Endothelial cell of hepatic sinusoid (primary cell): Measurements from ENCODE around the gene CABLES1.

Experiments used
- in situ Hi-C: cut with HindIII; loops from 2 replicates; pipeline ENCODE4 v1.10.0; 2017; ENCODE audit warnings: low sequenced_read_pairs

CABLES1 gene

DNA sequence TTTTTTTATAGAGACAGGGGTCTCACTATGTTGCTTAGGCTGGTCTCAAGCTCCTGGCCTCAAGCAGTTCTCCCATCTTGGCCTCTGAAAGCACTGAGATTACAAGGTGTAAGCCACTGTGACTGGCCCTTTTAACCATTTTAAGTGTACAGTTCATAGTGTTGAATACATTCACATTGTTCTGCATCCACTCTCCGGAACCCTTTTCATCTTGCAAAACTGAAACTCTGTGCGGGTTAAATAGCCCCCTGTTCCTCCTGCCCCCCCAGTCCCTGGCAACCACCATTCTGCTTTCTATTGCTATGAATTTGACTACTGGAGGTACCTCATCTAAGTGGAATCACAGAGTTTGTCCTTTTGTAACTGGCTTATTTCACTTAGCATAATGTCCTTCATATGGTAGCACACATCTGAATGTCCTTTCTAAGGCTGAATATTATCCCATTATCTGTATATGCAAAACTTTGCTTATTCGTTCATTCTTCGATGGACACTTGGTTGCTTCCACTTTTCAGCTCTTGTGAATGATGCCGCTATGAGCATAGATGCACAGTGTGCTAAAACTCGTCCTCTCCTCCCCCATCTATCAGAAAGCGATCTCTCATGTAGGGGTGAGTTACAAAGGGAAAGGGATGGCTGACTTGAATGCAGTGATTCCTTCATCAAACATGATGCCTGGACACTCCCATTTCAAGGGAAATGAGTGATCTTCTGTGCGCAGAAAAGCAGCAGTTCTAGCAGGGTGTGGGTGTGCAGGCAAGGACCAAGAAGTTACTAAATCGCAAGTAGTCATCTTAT is 30.2 kb downstream of the CABLES1 start:
- in situ Hi-C loops = no loop called here

DNA sequence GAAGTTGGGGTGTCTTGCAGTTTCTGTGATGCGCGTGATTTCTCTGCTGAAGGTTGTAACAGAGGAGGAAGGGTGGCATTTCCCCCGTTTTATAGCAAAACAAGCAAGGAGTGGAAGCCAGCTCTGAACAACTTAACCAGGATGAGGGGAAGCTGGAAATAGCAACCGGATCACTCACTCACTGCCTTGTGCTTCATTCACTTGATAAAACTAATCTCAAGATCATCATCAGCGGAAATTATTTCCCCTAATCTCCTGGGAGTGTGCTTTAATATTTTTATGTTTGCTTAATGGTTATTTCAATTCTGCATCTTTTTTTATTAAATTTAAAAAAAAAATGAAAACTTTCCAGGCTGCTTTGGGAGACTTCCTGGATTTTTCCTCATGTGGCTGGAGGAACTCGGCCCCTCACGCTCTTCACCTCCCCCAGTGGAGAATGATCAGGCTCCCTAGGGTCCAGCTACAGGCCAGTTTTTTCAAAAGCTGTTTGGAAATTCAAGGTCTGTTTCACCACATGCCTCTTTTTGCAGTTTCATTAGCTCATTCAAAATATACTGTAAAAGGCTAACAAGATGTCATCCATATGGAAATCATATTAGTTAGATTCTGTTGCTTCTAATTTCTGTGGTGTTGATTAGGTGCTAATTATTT is 31.7 kb downstream of the CABLES1 start:
- in situ Hi-C loops = no loop called here

DNA sequence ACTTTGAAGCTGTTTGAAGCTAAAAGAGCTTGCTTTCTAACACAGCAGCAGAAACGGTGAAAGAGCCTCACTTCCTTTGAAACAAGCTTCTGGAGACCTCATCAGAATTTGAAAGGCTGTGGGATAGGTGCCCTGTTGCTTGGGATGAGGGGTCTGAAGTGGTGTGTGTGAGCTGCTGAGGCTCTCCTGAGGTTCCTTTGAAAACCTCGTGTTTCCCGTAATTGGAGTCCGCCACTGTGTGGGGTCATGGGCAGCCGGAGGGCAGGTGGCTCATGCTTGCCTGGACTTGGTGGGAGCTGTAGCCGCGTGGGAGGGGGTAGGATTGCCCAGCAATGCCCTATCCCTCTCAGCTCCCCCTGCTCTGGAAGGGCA is 34.4 kb downstream of the CABLES1 start:
- in situ Hi-C loops = no loop called here

GRCh38 chr18:23170137-23170536 is 34.9 kb downstream of the CABLES1 start:
- in situ Hi-C loops = no loop called here

DNA sequence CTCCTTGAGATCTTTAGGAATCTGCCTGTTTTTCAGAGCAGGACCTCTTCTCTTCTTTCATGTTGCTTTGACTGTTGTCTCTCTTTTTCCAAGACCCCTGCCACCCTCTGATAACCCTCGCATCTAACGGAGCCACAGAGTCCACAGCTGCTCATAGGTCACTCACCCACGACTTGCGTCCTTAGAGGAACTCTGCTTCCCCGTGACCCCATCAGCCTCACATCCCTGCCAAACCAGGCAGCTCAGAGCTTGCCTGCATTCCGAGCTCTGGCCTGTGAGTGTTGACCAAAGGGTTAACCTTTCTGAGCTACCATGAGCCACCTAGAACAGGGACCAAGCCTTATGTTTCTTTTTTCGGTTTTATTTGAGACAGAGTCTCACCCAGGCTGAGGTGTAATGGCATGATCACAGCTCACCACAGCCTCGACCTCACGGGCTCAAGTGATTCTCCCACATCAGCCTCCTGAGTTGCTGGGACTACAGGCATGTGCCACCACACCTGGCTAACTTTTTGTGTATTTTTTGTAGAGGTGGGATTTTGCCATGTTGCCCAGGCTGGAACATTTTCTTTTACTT is 36.4 kb downstream of the CABLES1 start:
- in situ Hi-C loops = no loop called here

DNA sequence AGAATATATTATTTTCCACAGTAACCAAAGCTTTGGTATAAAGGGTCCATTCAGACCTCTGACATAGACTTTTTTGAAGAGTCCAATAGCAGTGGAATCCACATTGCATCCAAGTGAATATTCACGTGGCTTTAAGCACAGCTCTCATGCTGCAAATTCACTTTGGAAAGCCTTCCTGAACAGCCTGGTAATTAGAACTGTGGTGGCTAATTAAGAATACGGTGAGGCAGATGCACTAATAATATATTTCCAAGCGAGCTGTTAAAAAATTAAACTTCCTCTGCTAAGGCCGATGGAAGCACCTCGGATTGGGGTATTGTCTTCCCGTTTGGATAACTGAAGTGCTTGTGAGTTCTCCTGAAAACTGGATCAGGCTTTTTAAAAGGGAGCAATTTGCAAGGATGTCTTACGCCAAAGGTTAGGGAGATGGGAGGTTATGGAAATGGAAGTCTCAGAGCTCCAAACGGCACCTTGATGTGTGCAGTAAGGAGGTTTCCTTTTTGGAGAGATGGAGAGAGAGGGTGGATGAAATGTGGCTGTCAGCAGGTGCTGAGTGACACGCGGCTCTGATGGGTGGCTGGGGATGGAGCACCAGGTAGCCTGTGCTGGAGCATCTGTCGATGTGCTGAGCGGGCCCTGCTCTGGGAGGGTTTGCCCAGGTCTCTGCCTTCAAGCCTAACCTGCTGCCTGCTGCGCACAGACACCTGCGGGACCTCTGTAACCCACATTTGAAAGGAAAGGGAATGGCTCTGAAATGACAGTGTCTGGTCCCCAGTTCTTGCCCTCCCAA is 37.5 kb downstream of the CABLES1 start:
- in situ Hi-C loops = no loop called here

- in situ Hi-C loops = no loop called here
Measured at GRCh38 chr18:23173912-23174311, 38.6 kb downstream of the CABLES1 start.

DNA sequence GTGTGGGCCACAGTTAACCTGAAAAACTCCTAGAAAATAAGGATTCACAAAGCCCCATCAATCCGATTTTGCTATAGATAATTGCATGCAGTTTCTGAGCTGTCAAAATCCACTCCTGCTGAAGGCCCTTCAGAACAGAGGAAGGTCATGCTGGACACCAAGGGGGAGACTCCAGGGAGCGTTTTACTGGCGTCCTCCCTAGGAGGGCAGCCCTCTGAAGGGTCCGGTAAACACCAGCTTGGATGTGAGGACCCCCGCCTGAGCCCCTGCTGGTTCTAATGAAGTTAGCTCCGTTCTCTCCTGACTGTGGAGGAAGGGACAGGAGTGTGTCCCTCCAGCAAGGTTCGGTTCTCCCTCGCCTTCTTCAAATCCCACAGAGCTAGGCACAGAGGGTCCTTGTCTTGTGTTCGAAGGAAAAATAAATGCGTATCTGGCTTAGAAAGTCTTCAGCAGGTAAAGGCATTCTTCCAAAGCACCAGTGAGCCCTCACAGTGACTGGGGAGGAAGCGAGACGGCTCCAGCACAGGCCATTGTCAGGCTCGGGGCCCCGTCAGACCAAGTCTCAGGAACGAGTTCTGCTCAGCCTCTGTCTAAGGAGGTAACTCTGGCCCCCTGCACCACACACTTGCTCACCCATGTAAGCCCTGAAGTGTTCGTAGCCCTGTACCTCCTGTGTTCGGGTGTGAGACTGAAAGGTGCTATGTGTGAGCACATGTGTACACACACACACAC is 41.6 kb downstream of the CABLES1 start:
- in situ Hi-C loops = no loop called here

DNA sequence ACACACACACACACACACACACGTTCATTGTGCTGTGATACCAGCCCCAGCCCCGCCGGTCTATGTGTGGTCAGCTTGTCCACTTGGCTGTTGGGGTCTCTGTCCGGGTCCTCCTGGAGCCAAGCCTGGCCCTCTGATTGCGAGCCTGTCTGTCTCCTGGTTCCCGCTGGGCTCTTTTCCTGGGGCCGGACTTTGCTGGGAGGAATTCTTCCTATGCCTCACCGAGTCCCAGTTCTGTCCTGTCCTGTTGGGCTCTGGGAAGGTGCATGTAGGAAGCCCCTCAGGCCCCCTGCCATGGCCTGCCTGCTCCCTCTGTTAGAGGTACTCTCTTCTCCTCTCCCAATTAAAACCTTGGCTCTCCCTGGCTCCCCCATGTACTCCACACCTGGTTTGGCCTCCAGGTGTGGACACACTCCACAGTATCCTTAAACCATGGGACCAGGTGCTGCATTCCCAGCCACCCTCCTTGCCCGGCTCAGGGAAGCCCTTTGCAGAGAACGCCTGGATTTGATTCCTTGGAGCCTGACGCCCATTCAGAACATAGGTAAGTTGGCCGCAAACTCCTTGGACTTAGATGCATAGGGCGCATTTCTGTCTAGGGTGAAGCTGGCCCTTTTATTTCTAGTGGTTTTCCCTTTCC is 42.3 kb downstream of the CABLES1 start:
- in situ Hi-C loops = no loop called here

DNA sequence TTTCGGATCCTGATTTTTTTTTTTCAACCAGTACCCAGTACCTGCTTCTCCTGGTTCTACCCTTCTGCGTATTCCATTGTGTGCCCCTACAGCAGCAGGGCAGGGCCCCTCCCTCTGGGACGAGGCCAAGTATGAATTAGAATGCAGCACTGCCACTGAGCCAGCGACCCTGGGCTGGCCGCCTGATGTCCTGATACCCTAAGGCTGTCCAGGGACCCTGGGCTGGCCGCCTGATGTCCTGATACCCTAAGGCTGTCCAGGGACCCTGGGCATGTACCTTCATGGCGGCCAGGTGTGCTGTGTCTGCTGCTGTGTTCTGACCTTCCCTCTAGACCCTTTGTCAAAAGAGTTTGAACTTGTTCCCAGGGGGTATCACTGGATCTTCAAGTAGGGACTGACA is 42.9 kb downstream of the CABLES1 start:
- in situ Hi-C loops = no loop called here

GRCh38 chr18:23178661-23179081 is 43.4 kb downstream of the CABLES1 start:
- in situ Hi-C loops = no loop called here

- in situ Hi-C loops = no loop called here
Measured at GRCh38 chr18:23179416-23179815, 44.1 kb downstream of the CABLES1 start.

DNA sequence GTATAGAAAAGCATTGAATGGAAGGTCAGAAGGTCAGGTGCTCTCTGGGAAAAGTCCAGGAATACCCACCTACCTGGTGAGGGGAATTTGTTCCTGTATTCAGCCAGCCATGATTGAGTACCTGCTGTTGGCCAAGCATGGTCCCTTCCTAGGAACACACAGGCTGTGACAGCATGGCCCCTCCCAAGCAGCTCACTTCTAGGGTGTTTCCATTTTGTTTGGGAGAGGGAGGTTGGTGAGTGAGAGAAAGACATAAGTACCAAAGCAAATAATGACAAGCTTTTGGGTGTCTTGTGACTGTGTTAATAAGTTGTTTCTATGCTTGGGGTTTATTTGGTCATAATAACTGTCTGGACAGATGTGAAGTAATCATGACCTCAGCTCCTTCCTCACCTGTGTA is 46.3 kb downstream of the CABLES1 start:
- in situ Hi-C loops = no loop called here

DNA sequence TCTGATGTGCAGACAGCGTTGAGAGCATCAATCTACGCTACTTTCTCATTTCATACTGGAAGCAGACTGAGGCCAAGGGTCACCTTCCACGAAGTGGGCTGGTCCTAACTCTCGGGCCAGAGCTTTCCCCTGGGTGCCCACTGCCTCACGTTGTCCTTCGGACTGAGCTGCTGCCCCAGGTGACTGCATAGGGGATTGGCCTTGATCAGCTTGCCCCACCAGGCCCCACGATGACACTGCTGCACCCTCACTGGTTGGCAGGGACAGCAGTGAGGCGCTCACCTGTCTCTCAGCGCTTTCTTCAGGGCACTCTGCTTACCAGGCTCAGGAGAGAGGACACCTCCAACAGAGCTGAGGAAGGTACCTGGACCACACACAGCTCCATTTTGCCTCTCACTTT is 47.3 kb downstream of the CABLES1 start:
- in situ Hi-C loops = no loop called here

DNA sequence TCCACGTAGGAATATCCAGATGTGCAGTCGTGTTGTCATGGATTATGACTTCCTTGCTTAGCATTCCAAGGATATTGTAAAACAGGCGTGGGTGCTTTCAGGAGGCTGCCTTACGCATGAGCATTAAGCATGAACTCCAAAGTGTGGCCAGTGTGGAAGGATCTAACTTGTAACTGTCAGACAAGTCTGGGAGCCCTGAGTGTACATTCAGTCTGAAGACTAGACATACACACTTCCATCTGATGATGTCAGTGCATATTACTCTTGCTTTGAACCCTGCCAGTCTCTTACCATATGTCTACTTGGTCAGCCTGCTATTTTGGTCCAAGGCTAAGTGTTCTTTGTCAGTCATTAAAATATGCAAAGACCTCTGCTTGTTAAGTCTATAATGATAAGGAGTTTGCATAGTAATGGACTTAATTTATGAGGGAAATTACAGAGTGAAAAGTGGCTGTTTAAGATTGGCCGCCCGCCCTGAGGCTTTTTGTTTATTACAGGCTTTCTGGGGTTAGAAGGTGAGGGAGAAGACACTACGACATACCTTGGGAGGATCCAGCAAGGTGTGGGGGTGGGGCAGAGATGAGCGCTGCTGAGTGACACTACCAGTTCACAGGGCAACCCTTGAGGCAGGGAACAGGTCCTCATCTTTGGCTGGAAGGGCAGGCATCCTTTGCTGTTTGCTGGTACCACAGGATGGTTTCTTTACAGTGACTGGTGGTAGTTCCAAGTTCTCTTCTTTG is 48.3 kb downstream of the CABLES1 start:
- in situ Hi-C loops = no loop called here

GRCh38 chr18:23186781-23187180 is 51.5 kb downstream of the CABLES1 start:
- in situ Hi-C loops = no loop called here

DNA sequence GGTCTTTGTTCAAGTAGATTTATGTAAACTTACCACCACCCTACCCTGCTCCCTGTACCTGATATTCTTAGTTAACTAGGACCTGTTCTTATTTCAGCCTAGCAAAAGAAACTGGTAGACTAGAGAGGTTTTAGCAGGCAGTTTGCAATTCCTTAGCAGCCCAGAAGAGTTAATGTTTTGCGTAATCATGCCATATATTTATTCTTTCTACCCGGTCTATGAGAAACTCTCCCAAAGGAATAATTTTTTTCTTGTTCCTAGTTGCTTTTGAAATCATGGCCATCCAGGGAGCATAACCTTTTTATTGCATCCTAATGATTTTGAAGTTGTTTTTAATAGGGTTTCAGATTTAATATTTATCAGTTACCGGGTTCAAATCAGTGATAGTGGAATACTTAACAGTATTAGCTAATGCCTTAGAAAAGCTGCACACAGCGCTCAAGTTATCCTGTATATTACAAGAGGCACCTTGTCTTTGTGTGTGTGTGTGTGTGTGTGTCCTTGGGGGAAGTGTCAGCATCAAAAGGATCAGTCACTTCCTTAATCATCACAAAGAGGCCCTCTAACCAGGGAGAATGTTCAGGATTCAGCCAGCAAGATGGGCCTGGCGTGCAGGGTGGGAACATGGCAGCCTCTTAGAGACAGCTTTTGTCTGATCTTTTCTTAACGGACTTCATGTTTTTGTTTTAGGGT is 52.9 kb downstream of the CABLES1 start:
- in situ Hi-C loops = no loop called here

DNA sequence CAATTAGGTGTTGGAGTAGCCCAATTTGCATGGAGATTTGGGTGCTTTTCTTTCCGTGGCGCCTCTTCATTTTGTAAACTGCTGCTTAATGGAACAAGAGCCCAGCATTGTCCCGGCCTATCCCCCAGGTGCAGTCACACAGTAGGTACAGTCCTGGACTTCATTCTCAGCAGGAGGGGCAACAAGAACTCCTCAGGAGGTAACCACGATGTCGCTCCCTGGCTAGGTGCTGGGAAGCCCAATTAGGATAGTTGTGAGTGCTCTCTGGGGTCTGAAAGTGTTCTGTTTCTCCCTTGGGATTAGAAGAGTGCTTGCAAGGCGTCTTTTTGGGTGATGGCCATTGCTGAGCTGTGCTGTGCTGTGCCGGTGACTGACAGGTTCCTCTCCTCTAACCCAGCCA is 53.8 kb downstream of the CABLES1 start:
- in situ Hi-C loops = no loop called here
